ENCODE results near the gene CDH24.

DNA sequence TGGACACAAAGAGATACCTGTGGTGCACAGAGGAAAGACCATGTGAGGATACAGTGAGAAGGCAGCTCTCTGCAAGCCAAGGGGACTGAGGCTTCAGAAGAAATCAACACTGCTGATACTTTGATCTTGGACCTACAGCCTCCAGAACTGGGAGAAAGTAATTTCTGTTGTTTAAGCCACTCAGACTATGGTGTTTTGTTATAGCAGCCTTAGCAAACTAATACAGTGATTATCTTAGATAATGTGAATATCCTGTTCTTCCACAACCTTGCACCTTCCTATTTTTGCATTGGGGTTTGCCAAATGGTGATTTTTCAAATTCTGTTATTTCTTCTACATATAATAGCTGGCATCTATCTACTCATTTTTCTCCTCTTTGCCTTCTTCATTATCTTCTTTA lies 39.2 kb downstream of the CDH24 start:
- no peak for TF ChIP-seq EZH2phosphoT487 (IDR thresholded peaks at IDR 0.05; ENCODE audit: insufficient read depth, low read depth)
- TF ChIP-seq EZH2 (IDR thresholded peaks at IDR 0.05; ENCODE audit: insufficient read depth, poor library complexity, severe bottlenecking): no peak

All from GM23248 (cell line).